NK-92 treated with Interleukin-12 subunit alpha and Interleukin-12 subunit beta, amount 100 ng/mL, for 24 hours (cell line): Measurements from ENCODE around the gene SMIM28.
"Not testable (repeated sequence)": the region's sequence is repeated elsewhere in the genome, so short reads cannot be mapped to it uniquely, and the experiment has no call there.

ENCODE experiments used
- DNase-seq: peaks from one replicate; lab custom pipeline; 2025; lab: John Stamatoyannopoulos, UW

Gene SMIM28

GRCh38 chr6:138377844-138378243, at the start of gene SMIM28:
Gene SMIM28, plus strand, starts transcription at chr6:138377905. Its CDS starts 168 bp downstream, at chr6:138378073.
- DNase-seq = no peak

DNA sequence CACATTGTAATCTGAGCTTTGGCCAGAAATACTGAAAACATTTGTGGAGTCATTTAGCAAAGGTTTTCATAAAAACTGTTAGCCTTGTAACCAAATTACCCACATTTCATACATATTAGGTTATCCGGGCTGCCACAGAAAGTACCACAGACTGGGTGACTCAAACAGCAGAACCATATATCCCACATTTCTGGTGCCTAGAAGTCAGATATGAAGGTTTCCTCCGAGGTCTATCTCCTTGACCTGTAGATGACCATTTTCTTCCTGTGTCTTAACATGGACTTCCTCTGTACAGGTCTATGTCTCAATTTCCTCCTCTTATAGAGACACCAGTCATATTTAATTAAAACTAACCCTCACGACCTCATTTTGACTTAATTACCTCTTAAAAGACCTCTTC, 49.5 kb upstream of the SMIM28 start:
- no peak for DNase-seq

- DNase-seq = no peak
These were observed 46.9 kb upstream of the SMIM28 start for GRCh38 chr6:138330763-138331162.

DNA sequence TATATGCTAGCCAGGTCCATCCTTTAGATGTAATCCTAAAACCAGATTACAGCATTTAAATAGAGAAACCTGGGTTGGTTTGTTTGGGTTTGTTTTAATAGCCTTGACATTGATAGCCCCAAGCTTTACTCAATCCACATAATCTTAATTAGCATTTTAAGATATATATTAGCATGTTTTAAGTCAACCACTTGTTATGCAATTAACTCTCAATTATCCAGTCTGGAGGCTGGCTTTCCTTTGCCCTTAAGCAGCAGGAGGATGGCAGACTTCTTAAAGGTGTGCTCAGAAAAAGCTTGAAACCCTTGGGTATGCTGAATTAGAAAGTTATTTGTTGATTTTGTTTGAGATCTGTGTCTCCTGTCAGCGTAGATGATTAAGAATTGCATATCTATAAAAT, 46.3 kb upstream of the SMIM28 start:
- DNase-seq = no peak

DNA sequence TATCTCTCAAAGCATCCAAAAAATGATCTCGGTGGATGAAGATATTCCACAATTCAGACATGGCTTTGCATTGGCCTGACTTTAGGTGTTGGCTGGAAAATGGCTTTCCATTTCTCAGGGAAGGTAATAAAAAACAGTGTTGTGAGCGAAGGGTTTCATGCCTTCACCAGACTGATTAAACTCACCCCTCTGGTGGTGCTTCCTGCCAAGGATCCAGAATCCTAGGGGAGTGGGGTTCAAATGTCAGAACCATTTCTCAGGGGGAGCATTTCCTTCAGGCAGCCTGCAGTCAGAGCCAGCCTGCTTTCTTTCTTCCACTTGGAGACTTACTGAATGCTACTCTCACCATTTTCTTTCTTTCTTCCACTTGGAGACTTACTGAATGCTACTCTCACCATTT, 45.7 kb upstream of the SMIM28 start:
- no peak for DNase-seq

GRCh38 chr6:138334000-138334399, 43.7 kb upstream of the SMIM28 start:
- DNase-seq = no peak

DNA sequence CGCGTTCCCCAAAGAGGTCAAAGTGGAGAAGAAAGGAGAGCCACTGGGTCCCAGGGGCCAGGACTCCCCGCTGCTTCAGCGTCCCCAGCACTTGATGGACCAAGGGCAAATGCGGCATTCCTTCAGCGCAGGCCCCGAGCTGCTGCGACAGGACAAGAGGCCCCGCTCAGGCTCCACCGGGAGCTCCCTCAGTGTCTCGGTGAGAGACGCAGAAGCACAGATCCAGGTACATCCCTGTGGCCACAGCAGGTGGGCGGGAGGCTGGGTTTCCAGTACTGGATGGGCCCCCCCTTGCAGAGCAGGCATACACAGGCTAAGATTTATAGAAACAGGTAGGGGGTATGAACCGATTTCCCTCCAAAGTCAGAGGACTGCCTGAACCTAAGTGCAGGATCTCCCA, 42.7 kb upstream of the SMIM28 start:
- no peak for DNase-seq

DNA sequence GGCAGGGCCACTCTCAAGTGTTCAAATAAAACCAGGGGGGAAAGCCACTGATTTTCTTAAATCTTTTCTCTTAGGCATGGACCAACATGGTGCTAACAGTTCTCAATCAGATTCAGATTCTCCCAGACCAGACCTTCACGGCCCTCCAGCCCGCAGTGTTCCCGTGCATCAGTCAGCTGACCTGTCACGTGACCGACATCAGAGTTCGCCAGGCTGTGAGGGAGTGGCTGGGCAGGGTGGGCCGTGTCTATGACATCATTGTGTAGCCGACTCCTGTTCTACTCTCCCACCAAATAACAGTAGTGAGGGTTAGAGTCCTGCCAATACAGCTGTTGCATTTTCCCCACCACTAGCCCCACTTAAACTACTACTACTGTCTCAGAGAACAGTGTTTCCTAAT, 41.5 kb upstream of the SMIM28 start:
- no peak for DNase-seq

GRCh38 chr6:138337076-138337475, 40.6 kb upstream of the SMIM28 start:
- no peak for DNase-seq

DNA sequence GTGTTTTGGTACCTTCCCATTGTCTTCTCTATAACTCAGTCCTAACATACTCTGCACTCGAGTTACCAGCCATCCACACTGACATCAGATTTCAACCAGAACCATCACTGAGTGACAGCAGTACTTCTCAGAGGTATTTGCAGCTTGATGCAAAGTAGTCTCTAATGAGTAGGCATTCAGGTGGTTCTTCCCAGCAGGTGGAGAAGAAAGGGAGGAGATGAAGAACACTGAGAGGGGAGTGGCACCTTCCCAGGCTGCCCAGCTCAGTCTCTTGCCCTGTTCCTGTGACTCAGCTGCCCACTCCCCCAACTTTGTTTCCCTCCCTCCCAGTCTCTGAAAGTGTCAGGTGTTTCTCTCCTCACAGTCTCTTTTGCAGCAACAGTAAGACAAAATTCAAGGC, 38.7 kb upstream of the SMIM28 start:
- DNase-seq = no peak

GRCh38 chr6:138341176-138341575, 36.5 kb upstream of the SMIM28 start:
- no peak for DNase-seq

GRCh38 chr6:138343112-138343511, 34.6 kb upstream of the SMIM28 start:
- DNase-seq = no peak

- DNase-seq = no peak
These were observed 32.0 kb upstream of the SMIM28 start for GRCh38 chr6:138345565-138346285.

DNA sequence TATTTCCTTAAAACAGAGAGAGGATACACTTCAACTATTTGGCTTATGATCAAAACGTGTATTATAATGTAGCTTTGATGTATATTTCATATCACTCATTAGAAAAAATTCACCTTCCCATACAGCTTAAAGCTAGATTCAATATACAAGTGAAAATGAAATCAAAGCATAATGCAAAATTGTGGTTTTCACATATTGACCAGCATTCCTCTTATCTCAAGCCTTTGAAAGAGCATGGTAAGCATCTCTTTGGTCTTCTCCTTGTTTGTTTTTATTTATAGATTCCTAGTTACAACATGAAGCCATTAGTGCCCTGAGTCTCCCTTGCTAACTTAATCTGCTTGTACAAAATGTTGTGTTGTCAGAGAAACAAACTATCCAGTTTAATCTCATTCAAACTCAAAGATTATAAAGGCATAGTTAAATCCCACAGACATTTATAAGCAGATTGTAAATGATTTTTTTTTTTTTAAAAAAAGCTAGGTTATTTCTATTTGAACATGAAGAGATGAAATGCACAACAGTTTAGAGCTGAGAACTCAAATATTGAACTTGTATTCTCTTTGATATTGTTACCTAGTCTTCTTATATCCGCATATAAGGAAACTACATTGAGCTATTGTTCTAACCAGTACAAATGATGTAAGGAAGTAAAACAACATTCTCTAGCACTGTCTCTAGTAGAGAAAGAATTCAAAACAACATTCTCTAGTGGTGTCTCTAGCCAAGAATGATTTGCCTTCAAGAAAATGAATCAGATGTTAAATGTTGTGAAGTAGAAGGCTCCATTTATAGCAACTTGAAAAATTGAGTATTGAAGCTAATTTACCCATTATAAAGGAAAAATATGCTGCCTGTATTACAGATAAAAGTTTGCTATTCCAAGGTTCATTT, 31.2 kb upstream of the SMIM28 start:
- no peak for DNase-seq

DNA sequence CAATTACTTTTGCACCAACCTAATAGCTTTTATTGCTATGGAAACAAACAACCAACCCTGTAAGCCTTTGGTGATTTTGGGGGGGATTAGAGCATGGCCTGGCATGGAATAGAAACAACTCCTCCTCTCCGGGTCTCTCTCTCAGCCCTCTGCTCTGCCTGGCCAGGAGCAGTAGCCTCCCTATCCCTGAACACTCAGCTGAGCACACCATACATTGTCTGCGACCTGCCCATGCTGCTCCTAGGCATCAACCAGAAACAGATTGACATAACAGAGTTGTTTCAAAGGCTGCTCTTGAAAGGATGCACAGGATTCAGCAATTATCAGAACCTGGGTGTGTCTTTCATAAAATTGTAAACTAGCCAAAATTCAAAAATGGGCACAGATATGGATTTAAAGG, 29.8 kb upstream of the SMIM28 start:
- no peak for DNase-seq

GRCh38 chr6:138349891-138350290, 27.8 kb upstream of the SMIM28 start:
- no peak for DNase-seq

DNA sequence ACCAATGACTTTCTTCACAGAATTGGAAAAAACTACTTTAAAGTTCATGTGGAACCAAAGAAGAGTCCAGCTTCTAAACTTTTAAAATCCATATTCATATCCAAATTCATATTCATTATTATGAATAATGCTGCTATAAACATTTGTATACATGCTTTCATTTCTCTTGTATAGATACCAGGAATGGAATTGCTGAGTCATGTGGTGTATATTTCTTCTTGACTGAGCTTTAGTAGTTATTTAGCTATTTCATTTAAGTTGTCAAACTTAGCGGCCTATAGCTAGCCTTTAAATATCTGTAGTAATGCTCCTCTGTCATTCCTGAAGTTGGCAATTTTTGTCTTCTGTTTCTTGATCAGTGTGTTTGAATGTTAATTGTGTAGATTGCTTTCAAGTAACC, 19.8 kb upstream of the SMIM28 start:
- DNase-seq = no peak

GRCh38 chr6:138368684-138369083, 9.0 kb upstream of the SMIM28 start:
- DNase-seq = not testable (repeated sequence)

- no peak for DNase-seq
These were observed 6.9 kb upstream of the SMIM28 start for GRCh38 chr6:138370631-138371451.

- no peak for DNase-seq
These were observed 6.3 kb upstream of the SMIM28 start for GRCh38 chr6:138371452-138371711.

- no peak for DNase-seq
These were observed 6.0 kb upstream of the SMIM28 start for GRCh38 chr6:138371720-138372119.

DNA sequence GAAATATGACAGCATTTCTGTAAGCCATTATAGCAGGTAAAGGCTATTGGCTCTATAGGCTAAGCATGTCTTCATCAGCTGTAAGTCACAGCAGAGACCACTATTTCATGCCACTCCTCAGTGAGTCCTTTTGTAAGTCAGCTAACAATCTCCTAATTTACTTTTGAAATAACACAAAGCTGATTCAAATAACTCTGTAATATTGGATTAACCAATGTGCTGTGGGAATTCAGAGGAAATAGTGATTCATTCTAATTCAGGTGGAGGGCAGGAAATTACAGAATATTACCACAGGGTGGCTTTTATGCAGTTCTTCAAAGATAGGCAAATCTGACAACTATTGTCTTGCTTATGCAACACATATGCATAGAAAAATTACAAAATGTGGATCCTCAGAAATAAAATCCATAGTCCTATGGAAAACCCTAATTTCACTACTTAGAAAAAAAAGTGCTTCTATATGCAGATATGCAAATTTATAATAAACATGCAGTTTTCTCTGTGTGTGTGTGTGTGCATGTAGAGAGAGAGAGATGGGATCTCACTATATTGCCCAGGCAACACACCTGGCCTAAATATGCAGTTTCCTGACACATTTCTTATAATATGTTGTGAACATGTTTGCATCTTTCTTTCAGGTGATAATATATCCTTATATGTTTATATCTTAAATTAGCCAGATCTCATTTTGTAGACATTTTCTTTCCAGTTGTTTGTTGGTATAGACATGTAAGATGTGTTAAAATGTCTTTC, 4.8 kb upstream of the SMIM28 start:
- DNase-seq = no peak
